Stimulated activated CD4-positive, alpha-beta T cell treated with anti-CD3 and anti-CD28 coated beads, Interleukin-1b, Interleukin-23, amount 100 ng/mL, for 1 hour (primary cell): ENCODE data around the gene BTBD9.

Source experiments
- DNase-seq, 2 donors: peaks; one replicate each; pipeline ENCODE4 v3.0.0-alpha.2; 2020; ENCODE audit warnings: low read depth in 2 of 2

The BTBD9 gene

GRCh38 chr6:38287487-38287886, 352.2 kb downstream of the BTBD9 start:
- no peak for DNase-seq

- no peak for DNase-seq
Observed at GRCh38 chr6:38284802-38285394, 354.8 kb downstream of the BTBD9 start.

GRCh38 chr6:38283734-38284362, 355.9 kb downstream of the BTBD9 start:
- DNase-seq, result no peak

- no peak for DNase-seq
Observed at GRCh38 chr6:38282911-38283310, 356.8 kb downstream of the BTBD9 start.

GRCh38 chr6:38281126-38281525, 358.6 kb downstream of the BTBD9 start:
- DNase-seq, result no peak

GRCh38 chr6:38279963-38280588, 359.7 kb downstream of the BTBD9 start:
- DNase-seq, result no peak

GRCh38 chr6:38279423-38279822, 360.3 kb downstream of the BTBD9 start:
- DNase-seq, result no peak

- no peak for DNase-seq
Observed at GRCh38 chr6:38273325-38273724, 366.4 kb downstream of the BTBD9 start.

GRCh38 chr6:38272222-38272621, 367.5 kb downstream of the BTBD9 start:
- no peak for DNase-seq

- DNase-seq, result no peak
Observed at GRCh38 chr6:38271081-38271480, 368.6 kb downstream of the BTBD9 start.

- DNase-seq, result no peak
Observed at GRCh38 chr6:38270367-38270766, 369.4 kb downstream of the BTBD9 start.

GRCh38 chr6:38269461-38270172, 370.1 kb downstream of the BTBD9 start:
- no peak for DNase-seq

- DNase-seq, result no peak
Observed at GRCh38 chr6:38268342-38268741, 371.4 kb downstream of the BTBD9 start.

- DNase-seq, result no peak
Observed at GRCh38 chr6:38266921-38267354, 372.8 kb downstream of the BTBD9 start.

GRCh38 chr6:38264605-38265004, 375.1 kb downstream of the BTBD9 start:
- no peak for DNase-seq

- no peak for DNase-seq
Observed at GRCh38 chr6:38262609-38263008, 377.1 kb downstream of the BTBD9 start.

- no peak for DNase-seq
Observed at GRCh38 chr6:38262026-38262425, 377.7 kb downstream of the BTBD9 start.

GRCh38 chr6:38261626-38262025, 378.1 kb downstream of the BTBD9 start:
- DNase-seq, result no peak

GRCh38 chr6:38259736-38260135, 380.0 kb downstream of the BTBD9 start:
- DNase-seq, result no peak

- DNase-seq, result no peak
Observed at GRCh38 chr6:38248500-38249234, 391.1 kb downstream of the BTBD9 start.

GRCh38 chr6:38245295-38245694, 394.4 kb downstream of the BTBD9 start:
- DNase-seq, result no peak

- no peak for DNase-seq
Observed at GRCh38 chr6:38244869-38245268, 394.9 kb downstream of the BTBD9 start.
